H9 (cell line): Measurements from ENCODE around the gene CTF1. TPM values are rescaled to one million over a fixed set of nuclear protein-coding genes. Genes with fewer than 3 reads are reported as not detected.

ENCODE experiments used
- DNase-seq: peaks from one replicate; pipeline ENCODE4 v3.0.0-alpha.2; 2017
- H2AFZ ChIP-seq: one replicate; pipeline ENCODE4 v1.6.1; 2013; ENCODE audit warnings: mild to moderate bottlenecking, low read length, control low read depth, moderate library complexity
- H2AK5ac ChIP-seq: 2 replicates; pipeline ENCODE4 v1.6.1; 2013; ENCODE audit warnings: low read length, control low read depth, mixed read lengths; ENCODE audit not compliant: insufficient read length
- H2BK120ac ChIP-seq: one replicate; pipeline ENCODE4 v1.6.1; 2013; ENCODE audit warnings: low read depth, mild to moderate bottlenecking, low read length, control low read depth, inconsistent platforms; ENCODE audit not compliant: poor library complexity, severe bottlenecking
- H2BK12ac ChIP-seq: 2 replicates; pipeline ENCODE4 v1.6.1; 2013; ENCODE audit warnings: low read length, control low read depth, mixed read lengths, low read depth; ENCODE audit not compliant: insufficient read length
- H2BK15ac ChIP-seq: 2 replicates; pipeline ENCODE4 v1.6.1; 2013; ENCODE audit warnings: low read depth, low read length, control low read depth
- H2BK20ac ChIP-seq: one replicate; pipeline ENCODE4 v1.6.1; 2013; ENCODE audit warnings: low read depth, mild to moderate bottlenecking, low read length, control low read depth, inconsistent platforms; ENCODE audit not compliant: poor library complexity, severe bottlenecking
- H2BK5ac ChIP-seq: 2 replicates; pipeline ENCODE4 v1.6.1; 2013; ENCODE audit warnings: low read length, control low read depth, mixed read lengths; ENCODE audit not compliant: insufficient read length
- H3K14ac ChIP-seq: 2 replicates; pipeline ENCODE4 v1.6.1; 2013; ENCODE audit warnings: low read length, control low read depth; ENCODE audit not compliant: insufficient read depth
- H3K18ac ChIP-seq: 2 replicates; pipeline ENCODE4 v1.6.1; 2013; ENCODE audit warnings: low read depth, mild to moderate bottlenecking, mixed read lengths, low read length, control low read depth; ENCODE audit not compliant: insufficient read length
- H3K23ac ChIP-seq: 2 replicates; pipeline ENCODE4 v1.6.1; 2013; ENCODE audit warnings: low read length, control low read depth, mixed read lengths, low read depth; ENCODE audit not compliant: insufficient read length
- H3K23me2 ChIP-seq: 2 replicates; pipeline ENCODE4 v1.6.1; 2013; ENCODE audit warnings: low read depth, mild to moderate bottlenecking, mixed read lengths, low read length, control low read depth; ENCODE audit not compliant: insufficient read length, poor library complexity, severe bottlenecking
- H3K27ac ChIP-seq: 2 replicates; pipeline ENCODE4 v1.5.1; 2013; ENCODE audit warnings: low read length, control low read depth, mixed read lengths, low read depth; ENCODE audit not compliant: insufficient read length
- H3K27me3 ChIP-seq: 2 replicates; pipeline ENCODE4 v1.6.1; 2013; ENCODE audit warnings: low read length, control low read depth, inconsistent platforms; ENCODE audit not compliant: insufficient read depth
- H3K4ac ChIP-seq: 2 replicates; pipeline ENCODE4 v1.6.1; 2013; ENCODE audit warnings: low read depth, mild to moderate bottlenecking, control low read depth, inconsistent platforms, low read length, moderate library complexity
- H3K4me1 ChIP-seq: 2 replicates; pipeline ENCODE4 v1.6.1; 2013; ENCODE audit warnings: low read length, control low read depth, inconsistent platforms; ENCODE audit not compliant: insufficient read depth
- H3K4me2 ChIP-seq: 2 replicates; pipeline ENCODE4 v1.6.1; 2013; ENCODE audit warnings: low read length, control low read depth, mixed read lengths; ENCODE audit not compliant: insufficient read length, insufficient read depth
- H3K56ac ChIP-seq: 2 replicates; pipeline ENCODE4 v1.6.1; 2013; ENCODE audit warnings: low read depth, mild to moderate bottlenecking, mixed read lengths, low read length, control low read depth; ENCODE audit not compliant: insufficient read length
- H3K79me1 ChIP-seq: 2 replicates; pipeline ENCODE4 v1.6.1; 2013; ENCODE audit warnings: low read depth, mild to moderate bottlenecking, moderate library complexity, low read length, control low read depth, inconsistent platforms; ENCODE audit not compliant: insufficient read depth, poor library complexity, severe bottlenecking
- H3K79me2 ChIP-seq: 2 replicates; pipeline ENCODE4 v1.6.1; 2013; ENCODE audit warnings: low read length, control low read depth, inconsistent platforms; ENCODE audit not compliant: insufficient read depth
- H3K9ac ChIP-seq: 2 replicates; pipeline ENCODE4 v1.6.1; 2013; ENCODE audit warnings: low read length, control low read depth, mixed read lengths; ENCODE audit not compliant: insufficient read length; ENCODE audit errors: extremely low read depth
- H3K9me3 ChIP-seq: one replicate; pipeline ENCODE4 v1.6.1; 2013; ENCODE audit warnings: low read depth, low read length, inconsistent platforms; ENCODE audit not compliant: control insufficient read depth
- H3T11ph ChIP-seq: one replicate; pipeline ENCODE4 v1.6.1; 2013; ENCODE audit warnings: mild to moderate bottlenecking, low read length, control low read depth, inconsistent platforms
- H4K20me1 ChIP-seq: one replicate; pipeline ENCODE4 v1.6.1; 2013; ENCODE audit not compliant: control insufficient read depth, insufficient read length, insufficient read depth
- H4K5ac ChIP-seq: 2 replicates; pipeline ENCODE4 v1.6.1; 2013; ENCODE audit warnings: low read depth, mild to moderate bottlenecking, mixed read lengths, low read length, control low read depth; ENCODE audit not compliant: insufficient read length
- H4K8ac ChIP-seq: replicated peaks from 2 replicates; pipeline ENCODE4 v1.6.1; 2013; ENCODE audit warnings: low read length, control low read depth, mixed read lengths, low read depth; ENCODE audit not compliant: insufficient read length
- H4K91ac ChIP-seq: 2 replicates; pipeline ENCODE4 v1.6.1; 2013; ENCODE audit warnings: low read depth, mild to moderate bottlenecking, moderate library complexity, mixed read lengths, low read length, control low read depth; ENCODE audit not compliant: insufficient read length
- H3K27ac Mint-ChIP-seq, 3 experiments: 2 replicates in 2 of 3; 3 replicates in 1 of 3; pipeline ENCODE4 v1.8.0; 2020 to 2021; ENCODE audit warnings: mixed read lengths in 3 of 3, mild to moderate bottlenecking in 1 of 3, moderate library complexity in 1 of 3
- H3K27me3 Mint-ChIP-seq: 2 replicates; pipeline ENCODE4 v1.8.0; 2021; ENCODE audit warnings: low read depth, mild to moderate bottlenecking, moderate library complexity, mixed read lengths
- H3K36me3 Mint-ChIP-seq, 3 experiments: 2 replicates in 2 of 3; 3 replicates in 1 of 3; pipeline ENCODE4 v1.8.0; 2020 to 2021; ENCODE audit warnings: low read depth in 3 of 3, mixed read lengths in 3 of 3; ENCODE audit not compliant: insufficient read depth in 1 of 3
- H3K4me1 Mint-ChIP-seq, 2 experiments: 2 replicates each; pipeline ENCODE4 v1.8.0; 2020; ENCODE audit warnings: mixed read lengths in 2 of 2
- H3K4me3 Mint-ChIP-seq, 2 experiments: 2 replicates in 1 of 2; 3 replicates in 1 of 2; pipeline ENCODE4 v1.8.0; 2020 to 2021; ENCODE audit warnings: mild to moderate bottlenecking in 2 of 2, mixed read lengths in 2 of 2, moderate library complexity in 1 of 2
- H3K9me3 Mint-ChIP-seq, 2 experiments: 2 replicates in 1 of 2; 3 replicates in 1 of 2; pipeline ENCODE4 v1.8.0; 2020; ENCODE audit warnings: mild to moderate bottlenecking in 2 of 2, mixed read lengths in 2 of 2, moderate library complexity in 1 of 2
- WGBS: extraction: QIAGEN DNeasy Blood & Tissue Kit; methylation state at CpG from one replicate; pipeline ENCODE4 v1.1.7; 2013; ENCODE audit warnings: missing lambda C conversion rate, low lambda C conversion rate, mixed read lengths; ENCODE audit not compliant: insufficient read length; ENCODE audit errors: extremely low coverage; 5-methylcytosine and 5-hydroxymethylcytosine counted together
- total RNA-seq: library from RNA; stranded (reverse); gene quantifications from 2 replicates; pipeline ENCODE4 v1.2.1, GENCODE V29; 2021
- TF ChIP-seq, protein P1 (sequence below): fragments of 200-600 bp; sonication (generic); conservative IDR thresholded peaks from 3 replicates; pipeline ENCODE4 v1.8.0; 2021; ENCODE audit warnings: antibody characterized with exemption, mild to moderate bottlenecking

Gene CTF1
- total RNA-seq, 1 experiment from 2014 or later, result 0.72 TPM

DNA sequence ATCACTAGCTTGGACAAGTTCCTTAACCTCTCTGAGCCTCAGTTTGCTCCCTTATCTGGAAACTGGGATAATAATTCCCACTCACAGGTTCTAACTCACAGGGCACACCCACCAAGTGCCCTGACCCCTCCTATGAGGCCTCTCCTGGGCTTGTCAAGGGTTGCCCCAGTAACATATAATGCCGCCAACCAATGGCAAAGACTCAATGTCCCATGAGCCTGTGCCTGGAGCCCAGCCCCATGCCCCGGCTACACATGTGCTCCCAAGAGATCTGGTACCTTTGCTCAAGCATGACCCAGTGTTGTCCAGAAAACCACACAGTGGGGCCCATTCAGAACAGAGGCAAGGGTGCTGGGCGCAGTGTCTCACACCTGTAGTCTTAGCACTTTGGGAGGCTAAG is 18.4 kb downstream of the CTF1 start:
- no peaks in the 10 kb centered on the region for H3K79me2 ChIP-seq

More for the DNA sequence above, 18.4 kb downstream of the CTF1 start:
- H3K4me1 ChIP-seq, result no peaks in the 10 kb centered on the region
- H3K9me3 Mint-ChIP-seq, result no peaks in the 10 kb centered on the region
- no CpG with 5 or more reads among the region's 3 CpGs for WGBS
- H3K23me2 ChIP-seq, result no peaks in the 10 kb centered on the region
- H3K27me3 Mint-ChIP-seq, result no peaks in the 10 kb centered on the region
- H3K27ac Mint-ChIP-seq, result peak overlapping the region in 1 of 3 experiments; percentile 63; a peak in 1 of 7 replicates
- no peak overlapping the region for H3K4me3 Mint-ChIP-seq
- H2BK12ac ChIP-seq, result no peak overlapping the region
- no peak overlapping the region for H3K4ac ChIP-seq
- no peak overlapping the region for H2AFZ ChIP-seq
- no peak overlapping the region for H2BK5ac ChIP-seq
- no peak overlapping the region for H3K14ac ChIP-seq
- no peak overlapping the region for H2BK20ac ChIP-seq
- no peaks in the 10 kb centered on the region for H3K27me3 ChIP-seq
- H4K20me1 ChIP-seq, result peaks cover 2% of the 10 kb centered on the region
- no peak overlapping the region for H2AK5ac ChIP-seq
- H3K23ac ChIP-seq, result no peak overlapping the region
- no peak overlapping the region for H3K9ac ChIP-seq
- H3K4me2 ChIP-seq, result no peak overlapping the region
- H3K27ac ChIP-seq, result no peak overlapping the region
- H3K56ac ChIP-seq, result no peak overlapping the region
- no peak overlapping the region for H3K18ac ChIP-seq
- H4K91ac ChIP-seq, result no peak overlapping the region
- DNase-seq, result no peak
- H2BK120ac ChIP-seq, result no peak overlapping the region
- H3K79me1 ChIP-seq, result no peaks in the 10 kb centered on the region
- peaks cover 12 to 22% of the 10 kb centered on the region in 2 experiments for H3K4me1 Mint-ChIP-seq
- H4K8ac ChIP-seq, result no peak overlapping the region
- no peak overlapping the region for H2BK15ac ChIP-seq
- TF ChIP-seq, protein P1, sequence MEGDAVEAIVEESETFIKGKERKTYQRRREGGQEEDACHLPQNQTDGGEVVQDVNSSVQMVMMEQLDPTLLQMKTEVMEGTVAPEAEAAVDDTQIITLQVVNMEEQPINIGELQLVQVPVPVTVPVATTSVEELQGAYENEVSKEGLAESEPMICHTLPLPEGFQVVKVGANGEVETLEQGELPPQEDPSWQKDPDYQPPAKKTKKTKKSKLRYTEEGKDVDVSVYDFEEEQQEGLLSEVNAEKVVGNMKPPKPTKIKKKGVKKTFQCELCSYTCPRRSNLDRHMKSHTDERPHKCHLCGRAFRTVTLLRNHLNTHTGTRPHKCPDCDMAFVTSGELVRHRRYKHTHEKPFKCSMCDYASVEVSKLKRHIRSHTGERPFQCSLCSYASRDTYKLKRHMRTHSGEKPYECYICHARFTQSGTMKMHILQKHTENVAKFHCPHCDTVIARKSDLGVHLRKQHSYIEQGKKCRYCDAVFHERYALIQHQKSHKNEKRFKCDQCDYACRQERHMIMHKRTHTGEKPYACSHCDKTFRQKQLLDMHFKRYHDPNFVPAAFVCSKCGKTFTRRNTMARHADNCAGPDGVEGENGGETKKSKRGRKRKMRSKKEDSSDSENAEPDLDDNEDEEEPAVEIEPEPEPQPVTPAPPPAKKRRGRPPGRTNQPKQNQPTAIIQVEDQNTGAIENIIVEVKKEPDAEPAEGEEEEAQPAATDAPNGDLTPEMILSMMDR, result no peak
- no peak overlapping the region for H4K5ac ChIP-seq
- H3T11ph ChIP-seq, result no peak overlapping the region
- no peaks in the 10 kb centered on the region for H3K9me3 ChIP-seq
- no peaks in the 10 kb centered on the region for H3K36me3 Mint-ChIP-seq
